HS-27A (cell line): Measurements from ENCODE around the gene PARK7.

Source experiments
- DNase-seq: peaks from one replicate; pipeline ENCODE4 v3.0.0-alpha.2; 2012; ENCODE audit warnings: low read depth, missing footprints

PARK7 gene

GRCh38 chr1:7984811-7985210 is 23.3 kb downstream of the PARK7 start:
- DNase-seq: no peak

GRCh38 chr1:7985851-7986612 is 24.5 kb downstream of the PARK7 start:
- DNase-seq: no peak

- DNase-seq: no peak
Observed at GRCh38 chr1:7987528-7987927, 26.0 kb downstream of the PARK7 start.

GRCh38 chr1:7988576-7988975 is 27.1 kb downstream of the PARK7 start:
- DNase-seq: no peak

GRCh38 chr1:7989762-7990428 is 28.4 kb downstream of the PARK7 start:
- DNase-seq: no peak

GRCh38 chr1:7991504-7992440 is 30.3 kb downstream of the PARK7 start:
- no peak for DNase-seq

GRCh38 chr1:7992885-7993284 is 31.4 kb downstream of the PARK7 start:
- no peak for DNase-seq

- no peak for DNase-seq
Observed at GRCh38 chr1:7993593-7994479, 32.3 kb downstream of the PARK7 start.

- DNase-seq: no peak
Observed at GRCh38 chr1:7994827-7995226, 33.3 kb downstream of the PARK7 start.

GRCh38 chr1:7995437-7995836 is 33.9 kb downstream of the PARK7 start:
- no peak for DNase-seq

GRCh38 chr1:8002329-8002910 is 40.9 kb downstream of the PARK7 start:
- DNase-seq: no peak

DNA sequence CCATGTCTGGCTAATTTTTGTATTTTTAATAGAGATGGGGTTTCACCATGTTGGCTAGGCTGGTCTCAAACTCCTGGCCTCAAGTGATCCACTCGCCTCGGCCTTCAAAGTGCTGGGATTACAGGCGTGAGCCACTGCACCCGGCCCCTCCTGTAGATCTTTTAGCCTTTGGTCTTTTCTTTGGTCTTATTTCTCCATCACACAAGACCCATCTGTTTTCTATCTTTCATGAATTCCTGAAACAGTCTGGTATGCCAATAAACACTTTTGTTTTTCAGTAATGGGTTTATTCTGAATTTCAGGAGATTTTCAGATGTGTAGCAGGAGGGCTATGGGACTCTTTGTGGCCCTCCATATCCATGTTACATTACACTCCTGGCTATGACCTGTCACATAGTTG is 41.4 kb downstream of the PARK7 start:
- DNase-seq: no peak

DNA sequence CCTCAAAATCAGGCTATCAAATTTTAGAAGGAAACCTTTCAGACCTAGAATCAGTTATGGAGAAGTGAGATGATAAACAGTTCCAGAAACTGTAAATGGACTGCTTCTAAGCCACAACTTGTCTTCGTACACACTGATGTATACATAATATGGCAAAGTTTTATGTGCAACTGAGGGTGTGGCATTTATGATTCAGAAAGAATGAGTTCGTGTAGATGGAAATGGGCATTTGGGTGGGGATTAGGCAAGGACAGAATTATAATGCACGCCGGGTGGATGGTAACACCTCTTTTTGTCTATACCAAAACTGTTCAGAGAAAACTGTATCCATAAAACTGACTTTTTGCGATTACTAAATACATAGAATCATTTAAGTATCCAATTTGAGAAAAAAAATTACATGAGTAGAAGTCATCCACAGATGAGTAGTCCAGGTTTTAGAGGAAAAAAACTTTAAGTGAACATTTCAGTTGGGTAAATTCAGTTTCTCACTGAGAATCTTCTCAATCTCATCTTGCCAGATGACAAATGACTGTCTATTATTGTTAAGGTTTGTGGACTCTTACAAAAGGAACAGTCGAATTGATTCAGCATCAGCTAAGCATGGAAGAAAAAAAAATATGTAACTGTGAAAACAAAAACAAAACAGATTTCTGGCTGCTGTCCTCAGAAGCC is 42.1 kb downstream of the PARK7 start:
- no peak for DNase-seq

DNA sequence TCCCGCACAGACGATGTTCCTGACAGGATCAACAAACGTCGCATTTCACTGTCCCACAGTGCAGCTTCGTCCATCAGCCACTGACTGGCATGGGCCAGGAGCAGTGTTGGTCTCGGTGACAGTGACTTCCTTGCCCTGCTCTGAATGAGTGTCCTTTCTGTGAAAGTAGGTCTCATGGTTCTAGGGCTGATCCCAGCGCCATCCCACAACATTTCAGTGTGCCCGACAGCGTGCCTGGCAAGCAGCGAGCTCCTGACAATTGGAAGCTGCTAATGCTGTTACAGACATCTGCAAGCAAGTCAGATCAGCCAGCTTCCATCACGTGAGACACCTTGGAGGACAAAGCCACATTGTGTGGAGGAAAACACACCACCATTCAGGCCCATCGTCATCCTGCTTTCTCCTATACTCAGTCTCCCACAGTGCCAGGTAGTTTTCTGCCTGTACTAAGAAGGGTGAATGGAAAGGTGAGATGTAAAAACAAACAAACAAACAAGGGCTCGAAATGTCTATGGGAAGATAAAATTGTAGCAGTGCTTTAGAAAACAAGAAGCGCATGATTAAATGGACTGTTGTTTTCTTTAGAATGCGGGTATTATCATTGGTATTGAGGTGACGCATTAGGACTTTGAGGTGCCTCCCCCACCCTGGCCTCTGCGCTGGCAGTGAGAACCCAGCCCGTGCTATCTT is 42.7 kb downstream of the PARK7 start:
- no peak for DNase-seq

DNA sequence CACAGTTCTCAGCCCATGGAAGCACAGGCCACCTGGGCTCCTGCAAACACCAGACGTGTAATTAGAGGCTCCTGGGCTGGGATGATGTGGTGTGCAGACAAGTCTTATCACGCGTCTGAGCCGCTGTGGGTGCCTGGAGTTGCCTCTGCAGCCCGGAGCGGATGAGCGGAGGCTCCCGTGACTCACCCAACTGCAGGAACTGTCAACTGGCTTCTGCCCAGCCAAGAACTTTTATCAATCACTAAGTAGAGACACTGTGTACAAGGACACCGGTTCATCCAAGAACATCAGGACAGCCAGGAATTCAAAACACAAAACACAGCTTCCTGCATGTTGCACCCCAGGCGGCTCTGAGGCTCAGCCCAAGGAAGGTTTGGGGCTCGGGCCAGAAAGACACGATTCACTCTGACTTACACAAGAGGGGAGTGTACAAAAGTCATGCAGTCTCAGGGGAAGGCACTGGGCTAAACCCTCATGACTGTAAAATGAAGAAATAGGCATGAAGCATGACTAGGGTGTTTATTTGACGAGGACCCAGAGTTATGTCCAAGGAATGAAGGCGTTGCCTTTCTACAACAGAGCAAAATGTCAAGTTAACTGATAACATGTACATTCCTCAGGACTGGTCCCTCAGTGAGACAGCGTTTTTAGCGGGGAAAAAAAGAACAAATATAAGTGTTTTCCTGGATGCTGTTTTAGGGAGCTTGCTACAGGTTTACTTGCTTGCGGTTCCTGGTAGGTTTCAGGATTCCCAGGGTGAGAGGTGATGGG is 43.5 kb downstream of the PARK7 start:
- DNase-seq: peak; percentile 88

DNA sequence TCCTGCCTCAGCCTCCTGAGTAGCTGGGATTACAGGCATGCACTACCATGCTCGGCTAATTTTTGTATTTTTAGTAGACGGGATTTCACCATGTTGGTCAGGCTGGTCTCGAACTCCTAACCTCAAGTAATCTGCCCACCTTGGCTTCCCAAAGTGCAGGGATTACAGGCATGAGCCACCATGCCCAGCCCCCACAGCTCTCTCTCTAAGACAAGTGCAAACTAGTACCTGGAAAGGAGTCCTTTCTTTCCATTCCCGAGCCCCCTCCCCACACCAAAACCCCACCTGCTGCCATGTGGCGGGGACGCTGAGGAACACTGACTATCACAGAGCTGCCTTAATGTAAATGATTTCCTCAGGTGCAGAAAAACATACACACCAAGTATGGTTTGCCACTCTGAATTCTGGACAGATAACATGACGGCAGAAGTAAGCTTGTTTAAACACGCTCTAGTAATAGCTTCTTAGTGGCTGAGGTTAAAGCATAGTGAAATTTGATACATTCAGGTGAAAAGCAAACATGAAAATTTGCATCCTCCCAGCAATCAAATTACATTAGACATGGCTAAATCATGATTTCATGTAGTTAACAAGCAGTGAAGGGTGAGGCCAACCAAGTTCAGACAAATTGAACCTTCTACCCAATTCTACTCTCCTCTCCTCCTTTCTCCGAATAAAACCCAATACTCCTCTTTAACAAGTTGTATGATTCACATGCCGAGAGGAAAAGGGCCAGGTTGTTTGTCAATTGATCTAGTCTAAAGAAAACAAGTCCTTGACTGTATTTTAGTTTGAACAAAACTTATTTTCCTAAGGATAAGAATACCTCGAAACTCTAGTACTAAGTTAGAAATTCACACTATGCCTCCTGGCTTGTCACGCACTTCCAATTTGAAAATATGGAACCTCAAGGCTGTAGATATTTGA is 44.8 kb downstream of the PARK7 start:
- DNase-seq: no peak

- DNase-seq: no peak
Observed at GRCh38 chr1:8009043-8010002, 47.8 kb downstream of the PARK7 start.
